Keratinocyte (primary cell): ENCODE measurements around the gene CFAP57.

Source experiments
- CTCF ChIP-seq, 3 experiments: IDR thresholded peaks in 1 of 3; conservative IDR thresholded peaks in 1 of 3; optimal IDR thresholded peaks in 1 of 3; 2 replicates in 2 of 3; 3 replicates in 1 of 3; pipeline versions ENCODE3 to v1.5.1; 2011; ENCODE audit warnings: low read length in 3 of 3, mild to moderate bottlenecking in 3 of 3, moderate library complexity in 2 of 3, control low read depth in 1 of 3, inconsistent platforms in 1 of 3; ENCODE audit not compliant: insufficient read depth in 2 of 3; ENCODE audit errors: extremely low read depth in 1 of 3
- EZH2 ChIP-seq: IDR thresholded peaks from one replicate; pipeline ENCODE4 v1.6.1; 2012; ENCODE audit warnings: inconsistent platforms, mild to moderate bottlenecking, low read length, moderate library complexity

DNA sequence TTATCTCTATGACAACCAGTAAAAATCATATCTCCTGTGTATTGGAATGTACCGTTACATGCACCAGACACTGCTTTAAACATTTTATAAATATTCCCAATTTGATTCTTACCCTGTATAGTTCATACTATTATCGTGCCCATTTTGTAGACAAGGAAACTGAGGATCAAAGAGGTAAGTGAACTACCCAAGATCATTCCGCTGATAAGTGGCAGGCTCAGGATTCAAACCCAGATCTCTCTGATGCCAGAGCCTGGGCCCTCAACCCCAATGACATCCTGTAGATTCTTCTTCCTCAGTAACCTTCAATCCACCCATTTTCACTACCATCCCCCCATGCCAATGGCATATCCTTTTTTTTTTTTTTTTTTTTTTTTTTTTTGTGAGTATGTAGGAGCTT is 12.3 kb downstream of the CFAP57 start:
- TF ChIP-seq CTCF (optimal IDR thresholded peaks at IDR 0.05 in 1 of 3, IDR thresholded peaks at IDR 0.05 in 1 of 3, conservative IDR thresholded peaks at IDR 0.05 in 1 of 3; ENCODE audit: extremely low read depth in 1 of 3, insufficient read depth in 2 of 3, low read length in 3 of 3) (no peak), EZH2 (no peak)
